Esophagus mucosa (tissue), 1 donor: ENCODE data around the gene MANF. TPM values are rescaled to one million over a fixed set of nuclear protein-coding genes. Genes with fewer than 3 reads are reported as not detected.
"Not testable (repeated sequence)": the region's sequence is repeated elsewhere in the genome, so short reads cannot be mapped to it uniquely, and the experiment has no call there.

Experiments
- ATAC-seq: fragments of 200-7000 bp; cut with Tn5 transposase; one replicate; pipeline ENCODE4 v1.9.1; 2020
- total RNA-seq: library from RNA; stranded (reverse); gene quantifications from one replicate; pipeline ENCODE4 v1.2.4, GENCODE V29; 2023
- donor health status: DM: yes; HTN: yes; CAD: no.

MANF gene
- total RNA-seq, 1 donor from 2014 or later = 80.6 TPM

GRCh38 chr3:51373658-51374421, 11.3 kb upstream of the MANF start:
- ATAC-seq = no peak

GRCh38 chr3:51374456-51374855, 10.6 kb upstream of the MANF start:
- ATAC-seq = no peak

- no peak for ATAC-seq
Measured at GRCh38 chr3:51375136-51375535, 10.0 kb upstream of the MANF start.

GRCh38 chr3:51375571-51375970, 9.5 kb upstream of the MANF start:
- no peak for ATAC-seq

GRCh38 chr3:51378065-51378464, 7.0 kb upstream of the MANF start:
- ATAC-seq = no peak

- ATAC-seq = no peak
Measured at GRCh38 chr3:51378726-51379125, 6.4 kb upstream of the MANF start.

- no peak for ATAC-seq
Measured at GRCh38 chr3:51379301-51379700, 5.8 kb upstream of the MANF start.

GRCh38 chr3:51379746-51380455, 5.2 kb upstream of the MANF start:
- ATAC-seq = no peak

- no peak for ATAC-seq
Measured at GRCh38 chr3:51380601-51381332, 4.3 kb upstream of the MANF start.

GRCh38 chr3:51381333-51381705, 3.8 kb upstream of the MANF start:
- no peak for ATAC-seq

- no peak for ATAC-seq
Measured at GRCh38 chr3:51382076-51382745, 2.9 kb upstream of the MANF start.

- ATAC-seq = no peak
Measured at GRCh38 chr3:51382947-51383578, 2.0 kb upstream of the MANF start.

GRCh38 chr3:51384055-51384725, 901 bp upstream of the MANF start:
- peak; percentile 3 for ATAC-seq

GRCh38 chr3:51385621-51386091, 565 bp downstream of the MANF start:
- ATAC-seq = no peak

- no peak for ATAC-seq
Measured at GRCh38 chr3:51386159-51386851, 1.2 kb downstream of the MANF start.

- no peak for ATAC-seq
Measured at GRCh38 chr3:51386852-51387229, 1.8 kb downstream of the MANF start.

GRCh38 chr3:51387281-51387680, 2.2 kb downstream of the MANF start:
- not testable (repeated sequence) for ATAC-seq

- peak; percentile 63 for ATAC-seq
Measured at GRCh38 chr3:51388286-51389029, 3.4 kb downstream of the MANF start.

GRCh38 chr3:51389423-51390183, 4.5 kb downstream of the MANF start:
- ATAC-seq = no peak
